ENCODE measurements around the gene SLIT3.

DNA sequence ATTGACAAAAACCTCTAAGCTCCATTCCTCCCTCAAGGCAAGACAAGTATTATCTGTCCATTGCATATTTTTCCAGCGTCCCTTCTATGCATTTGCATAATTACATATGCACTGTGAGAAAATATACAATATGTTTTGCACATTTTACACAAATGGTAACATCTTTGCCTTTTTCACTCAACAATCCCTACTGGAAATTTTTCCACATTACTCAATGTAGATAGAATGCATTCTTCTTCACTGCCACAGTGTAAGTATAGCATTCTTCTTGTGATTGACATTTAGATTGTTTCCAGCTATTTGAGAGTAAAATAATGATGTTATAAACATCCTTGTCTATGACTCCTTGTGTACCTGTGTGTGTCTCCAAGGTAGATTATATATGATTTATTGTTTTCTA is 205.0 kb downstream of the SLIT3 start:
- TF ChIP-seq SNAI2 (CRISPR knock-in tag; IDR thresholded peaks at IDR 0.05) = no peak
- no peak for TF ChIP-seq ISL1 (CRISPR knock-in tag; IDR thresholded peaks at IDR 0.05)
- TF ChIP-seq CSRNP3 (CRISPR knock-in tag; IDR thresholded peaks at IDR 0.05) = no peak
- no peak for TF ChIP-seq ZFP30 (CRISPR knock-in tag; IDR thresholded peaks at IDR 0.05)
- TF ChIP-seq PPARA (CRISPR knock-in tag; IDR thresholded peaks at IDR 0.05; ENCODE audit: borderline replicate concordance) = no peak
- no peak for TF ChIP-seq PATZ1 (CRISPR knock-in tag; IDR thresholded peaks at IDR 0.05; ENCODE audit: borderline replicate concordance)
- TF ChIP-seq ZNF8 (CRISPR knock-in tag; IDR thresholded peaks at IDR 0.05) = no peak
- no peak for TF ChIP-seq TSHZ2 (CRISPR knock-in tag; IDR thresholded peaks at IDR 0.05)
- TF ChIP-seq ZFP3 (CRISPR knock-in tag; IDR thresholded peaks at IDR 0.05) = no peak
- no peak for TF ChIP-seq BACH2 (CRISPR knock-in tag; IDR thresholded peaks at IDR 0.05; ENCODE audit: borderline replicate concordance)

Data from SK-N-SH treated with all-trans-retinoic acid at 6 μM for 48 hours (cell line).